HG03439 (cell line): ENCODE measurements around the gene RCN1.
"Not testable (repeated sequence)": the region's sequence is repeated elsewhere in the genome, so short reads cannot be mapped to it uniquely, and the experiment has no call there.

Experiments
- ATAC-seq: cut with Tn5 transposase; IDR thresholded peaks from one replicate; pipeline ENCODE4 v1.9.1; 2021; ENCODE audit warnings: mild to moderate bottlenecking, moderate library complexity; ENCODE audit not compliant: unreplicated experiment

RCN1 gene

DNA sequence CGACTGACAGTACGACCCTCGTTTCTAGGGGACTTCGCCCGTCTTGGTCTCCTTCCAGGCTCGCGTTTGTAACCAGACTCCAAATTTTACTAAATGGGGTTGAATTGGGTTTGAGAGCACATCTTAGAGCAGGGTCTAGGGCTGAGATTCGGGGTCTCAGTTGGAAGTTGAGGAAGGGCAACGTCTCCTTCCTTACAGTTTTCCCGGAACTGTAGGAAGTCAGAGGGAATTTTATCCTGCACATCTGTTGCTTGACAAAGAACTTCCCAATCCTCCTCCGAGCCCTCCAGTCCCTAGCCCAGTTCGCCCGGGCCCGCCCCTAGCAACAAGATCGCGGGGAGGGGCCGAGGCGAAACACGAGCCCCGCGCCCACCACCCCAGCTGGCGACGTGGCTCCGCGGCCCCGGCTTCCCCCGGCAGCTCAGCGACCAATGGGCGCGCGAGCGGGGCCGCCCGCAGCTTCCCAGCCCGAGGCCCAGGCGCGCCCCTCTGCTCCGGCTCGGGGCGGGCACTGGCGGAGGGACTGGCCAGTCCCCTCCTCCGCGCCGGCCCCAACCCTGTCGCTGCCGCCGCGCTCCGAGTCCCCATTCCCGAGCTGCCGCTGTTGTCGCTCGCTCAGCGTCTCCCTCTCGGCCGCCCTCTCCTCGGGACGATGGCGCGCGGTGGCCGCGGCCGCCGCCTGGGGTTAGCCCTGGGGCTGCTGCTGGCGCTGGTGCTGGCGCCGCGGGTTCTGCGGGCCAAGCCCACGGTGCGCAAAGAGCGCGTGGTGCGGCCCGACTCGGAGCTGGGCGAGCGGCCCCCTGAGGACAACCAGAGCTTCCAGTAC, at the start of gene RCN1:
Gene RCN1 (plus strand): TSS at position 530 of the 826 bp plus-strand sequence. CDS start 123 bp downstream, at position 653.
- ATAC-seq: peak; percentile 57

DNA sequence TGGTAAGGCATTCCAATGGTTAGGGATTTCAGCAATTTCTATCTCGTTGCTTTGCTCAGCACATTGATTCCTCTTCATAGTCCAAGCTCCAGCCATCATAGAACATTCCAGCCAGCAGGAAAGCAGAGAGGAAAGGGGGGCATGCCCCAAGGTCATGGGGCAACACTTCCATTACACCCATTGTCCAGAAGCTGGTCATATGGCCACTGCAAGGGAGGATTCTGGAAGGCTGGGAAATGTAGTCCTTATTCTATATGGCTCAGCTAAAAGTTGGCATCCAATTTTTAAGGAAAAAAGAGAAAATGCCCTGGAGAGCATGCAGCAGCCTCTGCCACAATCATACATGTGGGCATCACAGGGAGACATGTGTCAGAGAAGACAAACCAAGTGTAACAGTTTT, 47.1 kb upstream of the RCN1 start:
- no peak for ATAC-seq

DNA sequence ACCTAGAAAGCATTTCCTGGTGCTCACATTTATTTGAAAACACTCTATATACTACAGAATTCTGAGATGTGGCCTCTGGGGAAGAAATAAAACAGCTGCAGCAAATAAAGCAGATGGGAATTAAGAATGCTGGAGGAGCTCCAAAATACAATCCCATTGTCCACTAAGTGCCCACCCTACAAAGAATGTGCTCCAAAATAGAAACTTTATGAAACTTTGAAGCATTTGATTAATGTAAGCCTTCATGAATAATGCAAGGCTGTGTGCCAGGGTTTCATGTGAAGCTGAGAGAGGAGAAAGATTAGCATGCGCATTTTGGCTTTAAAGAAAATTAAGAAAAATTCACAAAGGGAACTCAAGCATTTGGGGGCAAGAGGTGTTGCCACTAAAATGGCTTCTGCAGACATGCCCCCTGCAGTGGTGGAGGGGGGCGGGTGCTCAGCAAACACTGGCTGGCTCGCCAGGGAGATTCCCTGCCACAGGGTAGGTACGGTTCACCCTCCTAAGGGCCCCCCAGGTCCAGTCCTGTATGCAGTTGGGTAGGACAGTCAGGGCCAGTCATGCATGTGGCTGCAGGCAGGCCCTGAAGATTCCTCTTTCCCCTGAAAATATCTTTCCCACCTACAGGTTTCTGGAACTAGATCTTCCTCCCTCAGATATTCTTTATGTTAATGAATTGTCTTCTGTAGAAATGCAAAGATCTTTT, 46.6 kb upstream of the RCN1 start:
- ATAC-seq: no peak

DNA sequence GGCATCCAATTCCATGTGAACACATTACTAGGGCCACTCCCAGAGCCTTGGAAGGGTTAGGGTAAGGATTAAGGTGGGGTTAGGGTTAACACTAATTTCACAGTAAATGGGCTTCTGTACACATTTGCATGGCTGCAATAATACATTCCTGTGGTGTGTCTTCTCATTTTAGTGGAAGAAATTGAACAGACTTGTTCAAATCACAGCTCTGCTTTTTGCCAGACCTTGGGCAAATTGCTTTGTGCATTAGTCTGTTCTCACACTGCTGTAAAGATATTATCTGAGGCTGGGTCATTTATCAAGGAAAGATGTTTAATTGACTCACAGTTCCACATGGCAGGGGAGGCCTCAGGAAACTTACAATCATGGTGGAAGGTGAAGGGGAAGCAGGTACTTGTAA, 45.4 kb upstream of the RCN1 start:
- ATAC-seq: no peak

DNA sequence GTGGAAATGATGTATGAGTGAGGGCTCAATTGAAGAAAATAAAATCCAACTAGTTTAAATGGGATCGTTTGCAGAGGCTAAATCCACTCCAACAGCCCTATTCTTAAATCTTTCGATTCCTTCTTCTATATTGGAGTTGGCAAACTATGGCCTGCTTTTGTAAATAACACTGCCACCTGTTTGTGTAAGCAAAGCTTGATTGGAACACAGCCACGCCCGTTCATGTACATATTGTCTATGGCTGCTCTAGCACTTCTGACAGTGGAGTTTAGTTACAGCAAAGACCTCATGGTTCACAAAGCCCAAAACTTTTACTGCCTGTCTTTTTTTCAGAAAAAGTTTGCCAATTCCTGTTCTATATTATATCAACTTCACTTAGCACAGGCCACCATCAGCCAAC, 40.6 kb upstream of the RCN1 start:
- no peak for ATAC-seq

DNA sequence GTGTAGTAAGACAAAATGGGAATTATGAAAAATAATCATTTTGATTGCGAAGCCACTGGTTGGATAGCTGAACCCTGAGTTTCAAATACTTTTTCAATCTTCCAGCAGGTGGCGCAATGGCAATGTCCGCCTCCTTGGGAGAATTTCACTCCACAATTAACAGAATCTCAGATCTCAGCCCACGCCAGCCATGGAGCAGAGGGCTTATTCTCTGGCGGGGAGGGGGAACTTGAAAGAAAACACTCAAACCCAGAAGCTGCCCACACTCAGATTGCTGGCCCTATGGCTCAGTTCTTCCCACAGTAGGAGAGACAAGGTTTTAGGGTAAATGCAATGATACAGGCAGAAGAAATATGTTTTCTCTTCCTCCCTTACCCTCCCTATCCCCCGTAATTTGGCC, 38.7 kb upstream of the RCN1 start:
- ATAC-seq: no peak

DNA sequence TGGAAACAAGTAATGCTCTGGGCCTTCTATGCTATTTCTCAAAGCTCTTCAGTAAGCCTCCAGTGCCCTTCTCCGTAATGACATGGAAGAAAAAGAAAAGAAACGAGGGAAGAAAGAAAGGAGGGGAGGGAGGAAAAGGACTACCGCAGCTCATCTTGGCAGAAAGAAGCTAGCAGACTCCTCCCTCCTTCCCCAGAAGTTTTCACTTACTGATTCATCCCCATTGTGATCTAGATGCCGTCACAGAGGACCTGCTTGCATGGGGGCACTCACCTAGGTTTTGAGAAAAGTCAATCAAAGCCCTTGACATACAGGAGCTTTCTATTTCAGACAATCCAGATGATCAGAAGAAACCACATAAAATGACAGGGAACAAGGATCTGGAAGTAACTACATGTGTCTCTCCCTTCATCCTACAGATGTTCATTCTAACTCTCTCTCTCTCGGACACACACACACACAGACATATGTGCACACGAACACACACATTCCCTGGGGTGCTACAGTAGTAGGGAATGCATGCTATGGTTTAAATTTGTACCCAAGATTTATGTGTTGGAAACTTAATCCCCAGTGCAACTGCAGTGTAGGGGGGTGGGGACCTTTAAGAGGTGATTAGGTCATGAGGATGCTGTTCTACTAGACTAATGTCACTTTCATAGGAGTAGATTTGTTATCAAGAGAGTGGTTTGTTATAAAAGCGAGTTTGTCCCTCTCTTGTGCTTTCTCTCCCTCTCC, 37.6 kb upstream of the RCN1 start:
- ATAC-seq: no peak

DNA sequence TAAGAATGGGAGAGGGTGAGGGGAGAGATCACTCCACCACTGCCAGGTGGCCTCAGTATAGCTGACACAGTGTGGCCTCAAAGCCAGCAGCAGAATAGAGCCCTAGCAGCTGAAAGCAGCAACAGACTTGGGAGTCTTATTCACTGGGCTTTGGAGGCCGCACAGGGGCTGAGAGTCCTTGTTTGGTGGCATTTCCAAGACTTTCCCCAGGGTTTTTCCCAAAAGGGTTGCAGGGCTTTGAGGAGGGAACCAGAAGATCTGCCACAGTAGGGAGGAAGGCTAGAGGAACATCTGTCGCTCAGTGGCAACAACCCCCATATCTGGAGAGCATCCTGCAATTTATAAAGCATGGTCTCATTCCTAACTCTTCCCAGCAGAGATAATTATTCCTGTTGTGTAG, 35.0 kb upstream of the RCN1 start:
- no peak for ATAC-seq

DNA sequence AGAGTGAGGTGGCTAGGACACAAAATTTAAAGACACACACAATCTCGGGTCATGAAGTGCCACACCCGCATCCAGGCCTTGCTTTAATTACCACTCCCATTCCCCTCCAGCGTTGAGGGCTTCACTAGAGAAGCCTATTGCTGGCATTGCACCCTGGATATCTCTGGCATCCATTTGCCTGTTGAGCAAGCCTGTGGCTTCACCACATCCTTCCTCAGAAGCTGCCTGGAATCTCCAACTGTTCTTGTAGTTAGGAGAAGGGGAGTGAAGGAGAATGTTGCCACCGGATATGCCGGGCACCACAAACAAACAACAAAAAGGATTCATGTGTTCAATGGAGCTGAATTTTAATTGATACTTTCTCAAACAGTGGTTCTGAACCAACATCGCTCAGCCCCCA, 34.4 kb upstream of the RCN1 start:
- ATAC-seq: no peak

DNA sequence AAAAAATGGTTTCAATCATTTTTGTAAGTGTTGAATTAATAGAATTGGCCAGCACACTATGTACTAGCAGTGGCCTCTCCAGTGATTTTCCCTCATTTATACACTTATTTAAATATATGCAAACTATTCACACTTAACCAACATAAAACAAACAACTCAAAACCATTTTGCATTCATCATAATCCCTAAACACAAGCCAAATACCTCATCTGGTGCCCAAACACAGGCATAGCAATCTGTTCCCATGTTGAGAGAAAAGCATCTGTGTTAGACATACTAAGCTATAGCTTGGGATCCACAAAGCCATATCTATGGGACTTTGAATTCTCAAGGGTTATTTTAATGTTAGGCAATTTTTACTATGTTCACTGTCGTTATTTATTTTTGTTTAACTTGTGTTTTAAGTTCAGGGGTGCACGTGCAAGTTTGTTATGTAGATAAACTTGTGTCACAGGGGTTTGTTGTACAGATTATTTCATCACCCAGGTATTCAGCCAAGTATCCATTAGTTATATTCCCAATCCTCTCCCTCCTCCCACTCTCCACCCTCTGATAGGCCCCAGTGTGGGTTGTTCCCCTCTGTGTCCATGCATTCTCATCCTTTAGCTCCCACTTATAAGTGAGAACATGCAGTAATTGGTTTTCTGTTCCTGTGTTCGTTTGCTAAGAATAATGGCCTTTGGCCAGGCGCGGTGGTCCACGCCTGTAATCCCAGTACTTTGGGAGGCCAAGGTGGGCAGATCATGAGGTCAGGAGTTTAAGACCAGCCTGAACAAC, 31.0 kb upstream of the RCN1 start:
- ATAC-seq: no peak

DNA sequence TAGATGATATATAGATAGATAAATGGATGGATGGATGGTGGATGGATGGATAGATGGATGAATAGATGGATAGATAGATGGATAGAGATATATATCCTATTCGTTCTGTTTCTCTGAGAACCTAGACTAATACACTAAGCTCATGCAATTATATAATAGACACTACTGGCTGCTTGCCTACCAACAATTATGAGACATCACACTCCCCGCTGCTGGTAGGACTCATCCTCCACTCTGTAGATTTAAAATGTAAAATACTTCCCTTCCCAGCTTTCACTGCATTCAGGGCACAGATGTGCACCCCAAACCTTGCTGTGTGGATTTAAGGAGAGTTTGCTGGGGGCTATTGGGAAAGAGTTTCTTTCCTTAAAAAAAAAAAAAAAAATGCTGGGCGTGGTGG, 28.3 kb upstream of the RCN1 start:
- ATAC-seq: no peak

DNA sequence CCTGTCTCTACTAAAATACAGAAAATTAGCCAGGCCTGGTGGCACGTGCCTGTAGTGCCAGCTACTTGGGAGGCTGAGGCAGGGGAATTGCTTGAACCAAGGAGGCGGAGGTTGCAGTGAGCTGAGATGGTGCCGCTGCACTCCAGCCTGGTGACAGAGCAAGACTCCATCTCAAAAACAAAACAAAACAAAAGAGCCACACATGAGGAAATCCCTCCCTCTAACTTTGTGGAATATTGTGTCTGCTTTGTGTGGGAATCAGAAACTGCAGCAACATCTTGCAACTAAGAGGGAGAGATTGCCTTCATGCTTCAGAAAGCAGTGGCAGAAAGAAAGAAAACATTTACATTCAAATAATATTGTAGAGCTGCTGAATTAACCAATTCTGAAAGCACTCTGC, 27.8 kb upstream of the RCN1 start:
- ATAC-seq: not testable (repeated sequence)

DNA sequence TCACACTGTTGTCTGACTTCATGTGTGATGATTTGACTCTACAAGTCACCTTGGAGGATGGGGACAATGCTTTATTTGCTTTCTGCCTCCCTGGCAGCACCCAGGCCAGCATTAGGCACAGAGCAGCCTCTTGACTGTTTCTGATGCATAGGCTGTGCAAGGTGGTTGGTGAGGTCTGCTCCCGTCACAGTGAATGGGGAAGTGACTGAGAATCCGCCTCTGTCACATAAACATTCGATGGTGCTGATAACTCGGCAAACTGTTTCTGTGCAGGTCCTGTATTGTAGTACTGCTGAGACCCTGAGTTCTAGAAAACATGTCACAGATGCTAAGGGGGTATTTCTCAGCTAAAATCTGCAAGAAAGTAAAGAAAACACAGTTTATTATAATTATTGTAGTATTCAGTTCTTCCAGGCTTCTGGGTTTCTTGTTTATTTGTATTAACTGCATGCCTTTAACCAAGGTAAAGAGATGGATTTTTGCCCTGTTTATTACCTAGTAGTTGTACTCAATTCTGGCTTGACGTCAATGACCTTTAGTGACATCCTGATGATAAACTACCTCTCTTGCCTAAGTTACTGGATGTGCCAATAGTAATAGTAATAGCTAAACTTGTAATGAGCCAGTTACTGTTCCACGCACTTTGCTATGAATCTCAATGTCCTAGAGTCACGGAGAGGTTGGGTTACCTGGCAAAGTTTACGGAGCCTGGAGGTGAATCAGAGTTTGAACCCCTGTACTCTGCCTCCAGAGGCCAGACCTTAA, 24.8 kb upstream of the RCN1 start:
- no peak for ATAC-seq

DNA sequence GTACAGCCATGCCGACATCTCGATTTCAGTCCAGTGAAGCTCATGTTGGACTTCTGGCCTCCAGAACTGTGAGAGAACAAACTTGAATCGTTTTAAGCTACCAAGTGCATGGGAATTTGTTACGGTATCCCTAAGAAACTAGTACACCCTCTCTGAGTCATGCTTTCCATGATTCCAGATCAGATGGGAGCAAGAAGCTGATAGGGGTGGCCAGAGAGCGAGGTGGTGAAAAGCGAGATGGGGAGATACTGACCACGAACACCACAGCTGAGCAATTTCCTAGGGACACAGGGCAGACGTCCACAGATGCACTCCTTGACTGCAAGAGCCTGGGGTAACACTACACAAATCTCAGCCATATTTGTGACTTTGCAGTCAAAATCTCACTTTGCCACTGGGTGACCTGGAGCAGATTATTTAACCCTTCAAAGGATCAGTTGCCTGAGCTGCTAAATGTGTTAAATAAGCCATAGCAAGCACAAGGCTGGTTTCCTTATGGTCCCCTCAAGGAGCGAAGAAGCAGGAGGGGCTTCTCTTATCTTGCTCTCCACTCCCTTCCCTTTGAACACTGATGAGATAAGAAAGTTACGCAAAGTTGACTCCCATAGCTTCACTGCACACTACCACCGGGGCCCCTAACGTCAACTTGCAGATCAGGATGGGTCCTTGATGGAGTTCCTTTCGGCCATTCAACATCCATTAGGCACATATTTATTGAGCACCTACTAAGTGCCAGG, 22.6 kb upstream of the RCN1 start:
- ATAC-seq: no peak

DNA sequence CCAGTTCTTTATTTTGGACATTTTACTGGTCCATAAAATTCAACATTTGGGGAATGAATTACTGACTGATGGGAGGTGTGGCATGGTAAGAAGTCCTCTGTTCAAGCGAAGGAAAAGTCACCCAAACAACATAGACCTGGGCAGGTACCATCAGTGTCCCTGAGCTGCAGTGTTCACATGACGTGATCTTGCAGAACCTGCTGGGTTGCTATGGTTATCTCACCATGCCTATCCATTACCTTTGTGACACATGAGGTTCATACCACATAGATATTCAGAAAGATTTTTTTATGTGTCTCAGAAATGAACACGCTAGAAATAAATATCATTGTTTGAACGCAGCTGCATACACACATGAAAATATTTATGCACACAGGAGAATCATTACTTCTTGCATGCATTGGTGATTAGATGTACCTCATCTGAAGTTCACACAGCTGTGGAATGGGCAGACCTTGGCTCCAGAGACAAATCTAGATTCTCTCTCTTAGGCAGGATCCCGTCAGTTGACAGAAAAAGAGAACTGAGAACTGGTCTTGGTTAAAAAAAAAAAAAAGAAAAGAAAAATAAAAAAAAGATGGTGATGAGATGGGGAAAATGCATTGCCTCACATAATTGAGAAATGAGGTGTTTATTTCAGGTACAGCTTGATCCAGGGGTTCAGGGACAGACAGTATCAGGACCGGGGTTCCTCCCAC, 21.4 kb upstream of the RCN1 start:
- ATAC-seq: peak; percentile 56

DNA sequence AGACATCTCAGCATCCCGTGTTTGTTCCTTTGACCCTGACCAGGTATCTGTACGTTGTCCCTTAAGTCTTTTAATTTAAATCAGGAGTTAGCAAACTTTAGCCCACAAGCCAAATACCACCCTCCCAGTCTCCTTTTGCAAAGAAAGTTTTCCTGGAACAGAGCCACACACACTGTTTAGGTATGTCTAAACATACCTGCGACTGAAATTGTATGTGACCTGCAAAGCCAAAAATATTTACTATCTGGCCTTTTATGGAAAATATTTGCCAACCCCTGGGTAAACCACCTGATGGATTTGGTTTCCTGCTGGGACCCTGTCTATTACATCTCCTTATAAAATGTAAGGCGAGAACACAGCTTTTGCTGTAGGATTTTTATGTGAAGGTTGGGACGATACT, 20.2 kb upstream of the RCN1 start:
- no peak for ATAC-seq

DNA sequence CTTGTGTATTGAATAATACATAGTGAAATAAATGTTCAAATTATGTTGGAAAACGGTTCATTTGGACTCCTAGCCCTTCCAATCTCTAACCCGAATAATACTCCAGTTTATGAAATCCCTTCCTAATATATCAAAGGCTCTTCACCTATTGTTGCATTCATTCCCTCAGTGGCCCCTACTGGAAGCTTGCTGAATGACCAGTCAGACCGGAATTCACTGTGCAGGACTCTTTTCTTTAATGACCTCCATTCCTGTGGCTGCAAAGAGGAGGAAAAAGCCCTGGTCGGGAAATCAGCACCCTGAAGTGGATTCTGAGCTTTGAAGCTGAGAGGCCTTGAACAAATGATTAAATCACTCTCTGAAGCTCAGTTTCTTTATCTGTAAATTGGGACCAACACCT, 19.1 kb upstream of the RCN1 start:
- no peak for ATAC-seq

DNA sequence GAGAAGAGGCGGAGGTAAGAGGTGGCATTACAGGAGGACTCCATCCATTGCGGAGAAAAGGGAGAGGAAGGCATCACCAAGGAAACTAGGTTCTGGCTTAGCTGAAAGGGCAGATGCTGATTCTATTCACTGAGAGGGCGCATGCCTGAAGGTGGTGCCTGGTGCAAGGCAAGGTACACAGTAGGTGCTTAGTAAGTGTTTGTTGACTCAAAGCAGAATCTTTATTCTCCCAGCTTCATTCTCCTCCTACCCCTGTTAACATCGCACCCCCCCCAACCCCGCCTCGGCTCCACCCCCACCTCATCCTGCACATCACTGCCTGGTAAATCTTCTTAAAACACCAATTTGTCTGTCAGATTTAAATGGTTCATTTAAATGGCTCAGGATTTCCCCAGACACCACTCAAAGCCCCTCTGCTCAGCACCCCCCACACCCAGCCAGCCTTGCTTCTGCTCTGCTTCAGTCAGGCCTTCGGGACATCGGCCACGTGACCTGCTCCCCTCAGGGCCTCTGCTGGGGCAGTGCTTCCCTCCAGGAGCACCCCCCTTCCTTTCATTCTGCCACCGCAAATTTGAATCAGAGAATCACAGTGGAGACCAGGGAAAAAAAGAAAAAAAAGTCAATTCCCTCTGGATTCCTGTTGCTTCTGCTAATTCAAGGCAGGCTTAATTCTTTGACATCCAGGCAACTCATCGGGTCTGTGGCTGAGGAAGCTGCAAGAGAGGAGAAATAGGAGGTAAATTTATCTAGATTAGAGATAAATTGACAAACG, 17.8 kb upstream of the RCN1 start:
- no peak for ATAC-seq
